Testis (tissue), 3 donors: ENCODE results near the gene MARCHF2. TPM values are rescaled to one million over a fixed set of nuclear protein-coding genes. Genes with fewer than 3 reads are reported as not detected.

Experiments used
- DNase-seq: peaks from one replicate; pipeline ENCODE4 v3.0.0-alpha.2; 2019
- H3K27ac ChIP-seq, 2 donors: fragments of 200-600 bp; sonication (generic); one replicate each; pipeline ENCODE4 v1.5.1; 2019
- H3K27me3 ChIP-seq: fragments of 200-600 bp; sonication (generic); one replicate; pipeline ENCODE4 v1.5.1; 2019
- H3K36me3 ChIP-seq: fragments of 200-600 bp; sonication (generic); one replicate; pipeline ENCODE4 v1.5.1; 2017; ENCODE audit warnings: low read depth; ENCODE audit errors: missing control alignments
- H3K4me1 ChIP-seq: fragments of 200-600 bp; sonication (generic); one replicate; pipeline ENCODE4 v1.5.1; 2019
- H3K4me3 ChIP-seq, 2 donors: fragments of 200-600 bp; sonication (generic); one replicate each; pipeline ENCODE4 v1.5.1; 2017 to 2019
- H3K9me3 ChIP-seq: fragments of 200-600 bp; sonication (generic); one replicate; pipeline ENCODE4 v1.5.1; 2017
- POLR2A ChIP-seq: fragments of 450-650 bp; IDR thresholded peaks from one replicate; pipeline ENCODE4 v1.6.1; 2017; ENCODE audit warnings: antibody characterized with exemption, mild to moderate bottlenecking, moderate library complexity
- WGBS, 2 donors: methylation state at CpG; one replicate each; pipeline ENCODE4 v1.1.5; 2018; 5-methylcytosine and 5-hydroxymethylcytosine counted together
- intact Hi-C: fragments of 100-400 bp; cut with DNase I; formaldehyde crosslinking; loops from one replicate; pipeline ENCODE4 v1.15.1; 2023; ENCODE audit warnings: low total_unique reads
- polyA plus RNA-seq: library from polyadenylated mRNA; stranded (reverse); fragments of 350-450 nt; fragmentation: Illumina TruSeq; extraction: RNeasy Lipid Tissue Mini Kit (QIAGEN cat#74804); gene quantifications from one replicate; pipeline ENCODE4 v1.2.3, GENCODE V29; 2014; ENCODE audit warnings: low read depth, low replicate concordance; ENCODE audit not compliant: insufficient read depth
- total RNA-seq, 2 donors: library from RNA; depleted of rRNA; stranded (reverse); fragments of >200 nt; gene quantifications; one replicate each; pipeline ENCODE4 v1.2.3, GENCODE V29; 2016
- TF ChIP-seq, protein P1 (sequence below), 3 experiments: fragments of 450-650 bp in 2 of 3; fragments of 200-600 bp in 1 of 3; sonication (generic) in 1 of 3; IDR thresholded peaks; one replicate each; pipeline ENCODE4 v1.5.1; 2016 to 2019; ENCODE audit warnings: antibody characterized with exemption in 3 of 3, mild to moderate bottlenecking in 2 of 3, moderate library complexity in 1 of 3

MARCHF2 gene
- total and polyA plus RNA-seq, 3 donors from 2014 or later: 35.3 to 84.5 (median 62.6) TPM

DNA sequence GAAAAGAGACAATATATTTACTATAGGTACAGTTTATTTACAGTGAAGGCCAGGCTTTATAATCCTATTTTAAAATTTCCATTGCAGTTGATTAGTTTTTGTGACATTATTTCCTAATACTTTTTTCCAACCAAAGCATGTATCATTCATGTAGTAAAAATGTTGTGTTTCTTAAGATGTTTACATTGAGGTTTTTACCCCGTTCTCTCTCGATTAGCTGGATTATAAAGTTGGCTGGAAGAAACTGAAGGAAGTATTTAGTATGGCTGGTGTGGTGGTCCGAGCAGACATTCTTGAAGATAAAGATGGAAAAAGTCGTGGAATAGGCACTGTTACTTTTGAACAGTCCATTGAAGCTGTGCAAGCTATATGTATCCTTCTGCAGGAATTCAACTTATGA lies 52.9 kb downstream of the MARCHF2 start:
- Histone ChIP-seq H3K27me3 (no peaks in the 10 kb centered on the region), H3K27ac (no peak overlapping the region)
- intact Hi-C loops: no loop called here

DNA sequence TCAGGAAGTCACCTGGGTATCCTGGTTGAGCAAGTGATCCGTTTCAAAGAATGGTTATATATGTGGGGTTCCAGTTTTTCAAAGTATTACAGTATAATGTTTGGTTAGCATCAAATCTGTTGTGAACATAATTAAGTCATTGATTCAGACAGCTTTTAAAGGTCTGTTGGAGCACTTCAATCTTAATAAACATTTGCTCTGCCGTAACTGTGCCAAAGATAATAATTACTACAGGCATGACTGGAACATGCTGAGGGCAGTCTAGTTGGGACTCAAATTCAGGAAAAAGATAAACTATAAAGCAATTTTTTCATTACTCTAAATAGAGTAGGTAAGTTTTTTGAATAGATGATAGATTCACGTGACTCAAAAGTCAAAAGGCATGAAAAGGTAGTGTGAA lies 55.0 kb downstream of the MARCHF2 start:
- Histone ChIP-seq H3K4me1 (peaks cover 6% of the 10 kb centered on the region), H3K27ac (no peak overlapping the region), H3K9me3 (no peaks in the 10 kb centered on the region), H3K27me3 (no peaks in the 10 kb centered on the region), H3K4me3 (no peak overlapping the region), H3K36me3 (no peaks in the 10 kb centered on the region)
- DNase-seq: no peak
- 86 to 96% methylated on average over 3 of the region's 3 CpGs for WGBS, 2 donors
- TF ChIP-seq, protein P1, sequence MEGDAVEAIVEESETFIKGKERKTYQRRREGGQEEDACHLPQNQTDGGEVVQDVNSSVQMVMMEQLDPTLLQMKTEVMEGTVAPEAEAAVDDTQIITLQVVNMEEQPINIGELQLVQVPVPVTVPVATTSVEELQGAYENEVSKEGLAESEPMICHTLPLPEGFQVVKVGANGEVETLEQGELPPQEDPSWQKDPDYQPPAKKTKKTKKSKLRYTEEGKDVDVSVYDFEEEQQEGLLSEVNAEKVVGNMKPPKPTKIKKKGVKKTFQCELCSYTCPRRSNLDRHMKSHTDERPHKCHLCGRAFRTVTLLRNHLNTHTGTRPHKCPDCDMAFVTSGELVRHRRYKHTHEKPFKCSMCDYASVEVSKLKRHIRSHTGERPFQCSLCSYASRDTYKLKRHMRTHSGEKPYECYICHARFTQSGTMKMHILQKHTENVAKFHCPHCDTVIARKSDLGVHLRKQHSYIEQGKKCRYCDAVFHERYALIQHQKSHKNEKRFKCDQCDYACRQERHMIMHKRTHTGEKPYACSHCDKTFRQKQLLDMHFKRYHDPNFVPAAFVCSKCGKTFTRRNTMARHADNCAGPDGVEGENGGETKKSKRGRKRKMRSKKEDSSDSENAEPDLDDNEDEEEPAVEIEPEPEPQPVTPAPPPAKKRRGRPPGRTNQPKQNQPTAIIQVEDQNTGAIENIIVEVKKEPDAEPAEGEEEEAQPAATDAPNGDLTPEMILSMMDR (IDR thresholded peaks at IDR 0.05): no peak
- no peak for TF ChIP-seq POLR2A
- intact Hi-C loops: no loop called here

More for the DNA sequence above, 52.9 kb downstream of the MARCHF2 start:
- no peak overlapping the region for H3K4me3 ChIP-seq
- WGBS, 2 donors: 88 to 95% methylated on average over 4 of the region's 4 CpGs
- H3K9me3 ChIP-seq: no peaks in the 10 kb centered on the region
- DNase-seq: no peak
- H3K36me3 ChIP-seq: no peaks in the 10 kb centered on the region
- peaks cover 2% of the 10 kb centered on the region for H3K4me1 ChIP-seq
- no peak for TF ChIP-seq POLR2A
- TF ChIP-seq, protein P1 (IDR thresholded peaks at IDR 0.05): no peak

DNA sequence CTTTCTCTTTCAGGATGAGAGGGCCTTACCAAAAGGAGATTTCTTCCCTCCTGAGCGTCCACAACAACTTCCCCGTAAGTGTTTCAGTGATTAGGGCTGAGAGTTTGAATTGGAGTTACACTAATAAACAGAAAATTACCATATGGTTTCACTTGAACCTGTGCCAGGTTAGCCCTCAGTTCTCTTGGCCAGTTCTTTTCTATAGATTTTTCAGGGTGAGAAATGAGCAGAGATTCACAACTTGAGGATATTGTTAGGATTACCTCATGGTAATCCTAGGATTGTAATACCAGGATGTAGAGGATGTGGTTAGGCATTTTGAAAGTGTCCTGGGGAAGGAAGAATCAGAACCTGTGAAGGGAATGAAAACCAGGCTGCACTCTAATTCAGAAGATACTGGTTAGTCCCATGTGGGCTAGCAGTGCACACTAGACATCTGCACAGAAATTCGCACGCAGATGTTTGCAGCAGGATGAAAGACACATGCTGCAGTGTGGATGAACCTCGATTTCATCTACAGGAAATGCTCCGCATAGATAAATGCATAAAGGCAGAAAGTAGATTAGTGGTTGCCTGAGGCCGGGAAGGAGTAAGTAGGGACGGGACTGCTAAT lies 55.8 kb downstream of the MARCHF2 start:
- TF ChIP-seq POLR2A: no peak
- TF ChIP-seq, protein P1 (IDR thresholded peaks at IDR 0.05): no peak
- Histone ChIP-seq H3K9me3 (no peaks in the 10 kb centered on the region), H3K27ac (no peak overlapping the region), H3K4me1 (peaks cover 6% of the 10 kb centered on the region), H3K36me3 (no peaks in the 10 kb centered on the region), H3K27me3 (no peaks in the 10 kb centered on the region), H3K4me3 (no peak overlapping the region)
- intact Hi-C loops: no loop called here
- 91 to 92% methylated on average over 8 of the region's 8 CpGs for WGBS, 2 donors
- no peak for DNase-seq

DNA sequence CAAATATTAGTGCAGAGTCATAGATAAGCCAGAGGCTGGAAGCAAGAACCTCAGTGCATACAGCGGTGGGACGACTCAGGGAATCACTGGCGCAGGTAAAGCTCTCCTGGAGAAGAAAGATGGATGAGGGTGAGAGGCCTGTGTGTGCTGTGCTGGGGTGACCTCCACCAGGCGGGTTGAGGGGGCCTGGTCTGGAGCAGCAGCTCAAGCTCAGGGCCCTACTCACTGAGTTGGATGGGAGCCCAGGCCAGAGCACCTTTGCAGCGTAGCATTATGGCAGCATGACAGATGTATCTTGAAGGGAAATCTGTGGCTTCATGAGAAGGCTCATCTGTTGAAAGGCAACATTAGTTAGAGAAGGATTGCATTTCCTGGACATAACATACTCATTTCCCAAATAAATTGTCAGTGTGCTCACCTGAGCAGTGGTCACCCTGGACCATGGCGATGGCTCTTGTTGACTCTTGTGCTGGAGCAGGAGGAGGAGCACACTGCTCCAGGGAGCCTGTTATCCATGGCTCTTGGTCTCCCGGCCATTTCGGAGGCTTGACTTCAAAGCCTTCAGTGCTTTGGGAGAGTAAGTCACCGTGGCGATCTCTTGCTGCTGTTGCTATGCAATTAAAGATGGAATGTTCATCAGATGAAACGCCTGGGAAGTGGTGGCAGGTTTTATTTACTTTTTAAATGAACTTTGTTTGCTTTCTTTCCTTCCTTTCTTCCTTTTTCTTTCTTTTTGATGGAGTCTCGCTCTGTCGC lies 56.7 kb downstream of the MARCHF2 start:
- H3K36me3 ChIP-seq: no peaks in the 10 kb centered on the region
- 84 to 96% methylated on average over 13 of the region's 13 CpGs for WGBS, 2 donors
- H3K4me3 ChIP-seq: no peak overlapping the region
- H3K9me3 ChIP-seq: no peaks in the 10 kb centered on the region
- H3K27ac ChIP-seq: no peak overlapping the region
- H3K27me3 ChIP-seq: no peaks in the 10 kb centered on the region
- H3K4me1 ChIP-seq: peaks cover 6% of the 10 kb centered on the region
- intact Hi-C loops: no loop called here
- DNase-seq: no peak
- TF ChIP-seq POLR2A: no peak
- TF ChIP-seq, protein P1 (IDR thresholded peaks at IDR 0.05): no peak
